Activated CD8-positive, alpha-beta memory T cell treated with anti-CD3 and anti-CD28 coated beads, Interleukin-2, amount 50 U/mL, for 1 hour (primary cell): ENCODE measurements around the gene IRAK1.

Experiments
- DNase-seq: peaks from one replicate; pipeline ENCODE4 v3.0.0-alpha.2; 2020; ENCODE audit errors: extremely low read depth

IRAK1 gene

GRCh38 chrX:154020536-154021115 lies 924 bp upstream of the IRAK1 start:
- no peak for DNase-seq

DNA sequence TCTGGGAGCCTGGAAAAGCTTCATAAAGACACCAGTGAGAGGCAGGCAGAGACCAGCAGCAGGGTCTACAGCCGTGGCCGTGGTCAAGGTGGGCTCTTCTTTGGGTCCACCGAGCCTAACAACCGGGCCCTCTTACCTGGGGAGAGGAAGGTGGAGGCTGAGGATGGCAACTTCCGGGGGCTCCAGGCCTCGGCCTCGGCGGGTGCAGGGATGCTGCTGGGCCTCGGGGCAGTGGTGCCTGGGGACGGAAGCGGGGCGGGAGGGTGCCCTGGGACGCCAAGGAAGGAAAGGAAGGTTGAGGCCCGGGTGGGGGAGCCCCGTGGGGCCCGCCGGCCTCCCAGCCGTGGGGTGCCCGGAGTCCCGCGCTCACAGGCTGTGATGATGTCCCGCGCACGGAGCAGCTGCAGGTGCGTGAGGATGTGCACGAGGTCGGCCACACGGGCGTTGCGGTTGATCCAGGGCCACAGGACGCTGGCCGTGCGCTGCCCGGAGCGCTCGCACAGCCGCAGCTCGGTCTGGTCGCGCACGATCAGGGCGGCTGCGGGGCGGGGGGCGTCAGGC lies 561 bp downstream of the IRAK1 start:
- no peak for DNase-seq

GRCh38 chrX:154018518-154019060 lies 1.1 kb downstream of the IRAK1 start:
- DNase-seq: no peak

DNA sequence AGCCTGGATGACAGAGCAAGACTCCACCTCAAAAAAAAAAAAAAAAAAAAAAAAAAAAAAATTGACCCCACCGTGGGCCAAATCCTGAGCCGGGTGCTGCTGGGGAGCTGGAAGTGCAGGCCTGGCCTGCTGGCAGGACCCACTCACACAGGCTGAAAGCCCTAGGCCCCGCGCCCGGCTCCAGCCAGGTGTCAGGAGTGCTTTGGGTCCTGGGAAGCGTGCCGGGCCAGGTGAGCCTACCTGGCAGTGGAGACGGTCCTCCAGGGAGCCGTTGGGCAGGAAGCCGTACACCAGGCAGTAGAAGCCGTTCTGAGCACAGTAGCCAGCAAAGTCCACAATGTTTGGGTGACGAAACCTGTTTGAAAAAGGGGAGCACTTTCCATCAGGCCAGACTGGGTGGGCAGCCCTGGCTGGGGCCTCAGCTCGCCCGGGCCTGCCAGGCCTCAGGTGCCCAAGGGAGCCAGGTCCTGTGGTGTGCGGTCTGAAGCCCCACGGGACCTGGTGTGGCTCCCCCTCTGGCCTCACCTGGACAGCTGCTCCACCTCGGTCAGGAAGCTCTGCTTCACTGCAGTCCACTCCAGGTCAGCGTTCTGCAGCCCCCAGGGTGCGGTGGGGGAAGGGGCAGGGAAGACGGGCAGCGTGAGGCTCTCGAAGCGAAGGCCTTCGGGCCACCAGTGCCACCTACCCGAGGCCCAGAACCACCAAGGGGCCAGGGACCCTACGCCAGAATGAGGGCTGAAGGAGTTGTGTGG lies 1.8 kb downstream of the IRAK1 start:
- DNase-seq: no peak

- DNase-seq: no peak
Measured at GRCh38 chrX:154016366-154017076, 3.2 kb downstream of the IRAK1 start.

DNA sequence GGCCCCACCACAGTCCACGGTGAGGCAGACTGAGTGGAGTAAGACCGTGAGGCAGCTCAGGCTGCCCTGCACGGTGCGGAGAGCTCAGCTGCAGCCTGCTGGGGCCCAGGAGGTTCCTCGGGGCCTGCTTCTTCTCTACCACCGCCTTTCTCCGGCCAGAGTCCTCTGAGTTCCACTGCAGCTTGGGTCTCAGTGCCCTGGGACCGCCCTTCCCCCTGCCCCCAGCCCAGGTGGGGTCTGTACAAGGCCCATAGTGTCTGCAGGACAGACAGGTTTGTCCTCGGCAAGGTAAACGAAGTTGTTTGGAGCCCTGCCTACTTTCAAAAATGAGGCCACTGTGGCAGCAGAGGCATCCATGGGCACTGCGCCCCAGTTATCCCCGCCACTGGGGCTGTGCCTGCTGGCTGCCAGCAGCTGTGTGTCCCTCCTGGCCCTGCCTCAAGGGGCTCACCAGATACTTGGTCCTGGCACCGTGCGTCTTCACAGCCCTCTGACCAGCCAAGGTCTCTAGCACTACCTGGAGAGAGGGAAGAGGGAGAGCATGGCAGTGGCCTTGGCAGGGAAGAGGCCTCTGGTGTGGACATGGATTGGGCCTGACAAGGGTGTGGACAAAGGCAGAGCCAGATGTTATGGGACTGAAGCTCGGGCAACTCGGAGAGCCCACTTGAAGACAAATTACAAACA lies 4.0 kb downstream of the IRAK1 start:
- DNase-seq: no peak

- no peak for DNase-seq
Measured at GRCh38 chrX:154014429-154015380, 5.0 kb downstream of the IRAK1 start.

GRCh38 chrX:154013614-154014360 lies 5.9 kb downstream of the IRAK1 start:
- DNase-seq: no peak

DNA sequence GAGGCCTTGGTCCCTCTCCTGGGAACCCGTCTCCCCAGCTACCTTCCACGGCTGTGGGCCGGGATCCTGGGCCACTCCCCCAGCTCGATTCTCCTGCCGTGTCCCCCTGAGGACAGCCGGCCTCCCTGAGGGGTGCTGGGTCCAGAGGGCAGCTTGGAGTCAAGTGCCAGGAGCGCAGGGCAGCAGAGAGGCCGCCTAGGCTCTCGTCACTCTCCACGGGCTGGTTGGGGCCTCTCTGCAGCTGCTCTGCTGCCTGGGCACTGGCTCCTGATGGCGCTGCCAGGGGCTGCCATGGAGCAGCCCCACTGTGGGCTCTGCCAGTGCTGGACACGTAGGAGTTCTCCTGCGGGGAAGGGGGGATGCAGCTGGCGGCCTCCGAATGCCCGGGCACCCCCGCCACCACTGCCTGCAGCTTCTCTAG lies 6.7 kb downstream of the IRAK1 start:
- DNase-seq: no peak

DNA sequence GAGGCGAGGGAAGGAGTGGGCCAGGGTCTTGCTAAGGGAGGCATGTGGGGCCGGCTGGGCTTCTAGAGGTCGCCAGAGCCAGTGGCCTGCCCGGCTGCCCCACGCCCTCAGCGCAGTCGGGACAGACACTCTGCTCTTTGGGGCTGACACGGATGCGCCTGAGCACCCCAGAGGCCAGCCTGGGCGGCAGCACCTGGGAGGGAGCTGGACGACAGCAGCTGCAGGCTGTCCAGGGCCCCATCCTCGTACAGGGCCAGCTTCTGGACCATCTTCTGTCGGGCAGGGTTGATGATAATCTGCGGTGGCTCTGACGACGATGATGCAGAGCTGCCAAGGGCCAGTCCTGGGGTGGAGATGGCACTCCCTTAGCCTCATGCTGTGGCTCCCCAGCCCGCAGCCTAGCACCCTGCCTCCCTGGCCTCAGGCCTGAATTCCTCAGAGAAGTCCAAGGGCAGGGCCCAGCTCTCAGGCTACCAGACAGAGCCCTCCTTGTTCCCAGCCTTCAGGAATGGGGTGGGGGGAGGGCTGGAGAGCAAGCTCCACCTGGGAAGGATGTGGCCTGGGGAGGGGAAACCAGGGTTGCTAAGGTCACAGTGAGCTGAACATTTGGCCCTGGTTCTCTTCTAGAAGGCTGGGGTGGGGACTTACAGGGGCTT lies 7.2 kb downstream of the IRAK1 start:
- no peak for DNase-seq

DNA sequence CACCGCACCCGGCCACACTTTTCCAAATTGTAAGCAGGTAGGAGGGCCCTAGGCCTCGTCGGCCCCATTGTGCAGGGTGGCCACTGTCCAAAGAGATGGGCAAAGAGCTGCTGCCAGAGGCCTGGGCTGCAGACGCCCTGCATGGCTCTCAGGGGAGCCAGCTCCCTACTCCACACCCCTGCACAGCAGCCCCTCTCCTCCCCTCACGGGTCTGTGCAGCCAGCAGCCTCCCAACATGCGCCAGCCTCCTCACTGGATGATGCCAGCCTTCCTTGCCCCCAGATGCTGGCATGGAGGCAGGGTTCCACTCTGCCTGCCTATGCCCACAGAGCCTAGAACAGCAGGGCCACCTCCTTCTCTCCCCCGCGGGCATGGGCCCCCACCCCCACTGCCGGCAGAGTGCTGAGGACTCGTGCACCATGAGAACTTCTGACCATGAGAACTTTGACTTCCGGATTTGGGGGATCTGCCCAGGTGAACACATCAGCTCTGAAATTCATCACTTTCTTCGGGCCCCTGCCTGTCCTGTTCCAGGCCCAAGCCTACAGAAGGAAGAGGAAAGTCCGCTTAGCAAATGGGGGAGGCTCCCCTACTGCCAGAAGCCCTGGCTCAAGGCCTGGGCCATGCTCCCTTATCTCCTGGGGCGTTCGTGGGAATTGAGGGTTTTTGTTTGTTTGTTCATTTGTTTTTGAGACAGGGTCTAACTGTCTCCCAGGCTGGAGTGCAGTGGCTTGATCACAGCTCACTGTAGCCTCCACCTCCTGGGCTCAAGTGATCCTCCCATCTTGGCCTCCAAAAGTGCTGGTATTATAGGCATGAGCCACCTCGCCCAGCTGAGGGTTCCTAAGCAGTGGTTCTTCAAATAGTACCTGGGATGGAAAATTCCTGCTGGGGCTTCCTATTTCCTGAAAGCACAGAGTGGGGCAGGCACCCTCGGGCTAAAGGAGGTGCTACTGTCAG lies 8.0 kb downstream of the IRAK1 start:
- no peak for DNase-seq

GRCh38 chrX:154010330-154011087 lies 9.2 kb downstream of the IRAK1 start:
- no peak for DNase-seq

DNA sequence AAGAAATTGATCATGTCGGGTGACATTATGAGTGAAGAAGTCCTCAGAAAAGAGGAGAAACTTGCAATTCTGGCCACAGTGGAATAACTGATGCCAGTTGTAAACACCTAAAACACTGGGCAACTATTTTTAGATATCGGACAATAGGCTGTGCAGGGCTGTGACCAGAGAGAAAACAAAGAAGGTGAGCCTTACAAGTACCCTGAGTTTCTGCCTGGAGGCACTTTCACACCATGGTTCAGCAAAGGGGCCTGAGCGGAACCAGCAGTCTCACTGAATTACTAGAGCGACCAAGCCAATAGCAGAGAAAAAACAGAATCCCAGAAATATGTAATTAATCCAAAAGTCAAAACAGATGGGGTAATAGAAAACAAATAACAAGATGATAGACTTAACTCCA lies 11.2 kb downstream of the IRAK1 start:
- DNase-seq: no peak

- DNase-seq: no peak
Measured at GRCh38 chrX:154006947-154007346, 12.8 kb downstream of the IRAK1 start.

DNA sequence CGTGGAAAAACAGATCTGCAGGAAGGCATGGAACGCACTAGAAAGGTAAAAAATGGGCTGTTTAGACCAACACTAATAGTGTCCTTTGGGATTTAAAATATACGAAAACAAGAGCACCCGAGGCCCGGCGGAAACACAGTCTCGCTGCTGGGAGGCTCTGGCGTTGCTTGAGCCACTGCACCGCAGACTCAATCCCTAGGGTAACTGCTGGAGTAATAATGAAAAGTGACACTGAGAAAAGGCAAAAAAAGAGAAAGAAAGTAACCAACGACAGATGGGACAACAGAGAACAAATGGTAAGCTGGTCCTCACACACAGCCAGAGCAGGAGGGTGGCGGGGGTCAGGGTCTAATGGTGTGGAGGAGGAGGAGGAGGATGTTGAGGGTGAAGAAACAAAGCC lies 15.4 kb downstream of the IRAK1 start:
- no peak for DNase-seq

DNA sequence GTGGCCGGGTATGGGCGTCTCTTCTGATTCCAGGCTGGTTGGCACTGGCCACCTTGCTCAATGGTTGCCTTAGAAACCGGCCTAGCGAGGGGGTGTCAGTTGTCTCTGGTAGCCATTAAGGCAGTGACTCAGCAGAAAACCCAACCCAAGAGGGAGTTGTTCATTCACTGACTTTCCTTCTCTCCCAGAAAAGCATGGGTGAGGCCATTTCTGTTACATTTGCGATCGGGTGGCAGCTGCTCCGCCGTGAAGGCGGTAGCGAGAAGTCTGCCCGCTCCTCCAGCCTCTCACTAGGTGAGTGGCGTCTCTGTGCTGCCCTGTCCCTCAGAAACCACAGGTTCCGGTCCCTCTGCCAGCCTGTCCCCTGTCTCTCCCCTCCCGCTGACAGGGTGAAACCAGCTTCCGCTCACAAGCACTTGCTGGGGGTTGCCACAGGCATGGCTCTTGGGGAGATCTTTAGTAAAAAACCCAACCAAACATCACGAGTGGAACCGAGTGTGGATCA lies 17.4 kb downstream of the IRAK1 start:
- no peak for DNase-seq

DNA sequence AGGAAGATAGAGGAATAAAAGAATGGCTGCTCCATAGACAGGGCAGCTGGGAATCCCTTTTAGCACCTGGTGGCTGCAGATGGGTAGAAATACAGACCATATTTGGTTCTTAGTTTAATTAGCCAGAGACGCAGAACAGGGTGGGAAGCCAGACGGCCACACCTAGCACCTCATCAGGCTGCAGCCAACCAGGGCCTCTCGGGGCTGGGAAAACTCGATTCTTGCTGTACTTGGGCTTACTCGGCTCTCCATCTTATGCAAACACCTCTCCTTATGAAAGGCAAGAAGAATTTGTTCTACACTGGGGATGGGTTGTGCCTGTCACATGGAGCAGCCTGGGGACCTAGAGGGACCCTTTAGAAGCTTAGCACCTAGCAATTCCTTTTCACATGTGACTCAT lies 19.7 kb downstream of the IRAK1 start:
- DNase-seq: no peak
